Mesenteric fat pad (tissue), 1 donor: ENCODE results near the gene C10orf62. TPM values are rescaled to one million over a fixed set of nuclear protein-coding genes. Genes with fewer than 3 reads are reported as not detected.
"Not testable (repeated sequence)": the region's sequence is repeated elsewhere in the genome, so short reads cannot be mapped to it uniquely, and the experiment has no call there.

Source experiments
- DNase-seq: peaks from one replicate; pipeline ENCODE4 v3.0.0-alpha.2; 2020; ENCODE audit warnings: low spot score
- total RNA-seq: library from RNA; stranded (reverse); fragmentation: NEBNext Ultra II Directional; extraction: Animal tissue kit (Norgen Biotek cat#: 25700); gene quantifications from one replicate; pipeline ENCODE4 v1.2.1, GENCODE V29; 2021
- donor health status: DM: yes; HTN: yes; CAD: no.

C10orf62 gene
- total RNA-seq, 1 donor from 2014 or later: not detected

DNA sequence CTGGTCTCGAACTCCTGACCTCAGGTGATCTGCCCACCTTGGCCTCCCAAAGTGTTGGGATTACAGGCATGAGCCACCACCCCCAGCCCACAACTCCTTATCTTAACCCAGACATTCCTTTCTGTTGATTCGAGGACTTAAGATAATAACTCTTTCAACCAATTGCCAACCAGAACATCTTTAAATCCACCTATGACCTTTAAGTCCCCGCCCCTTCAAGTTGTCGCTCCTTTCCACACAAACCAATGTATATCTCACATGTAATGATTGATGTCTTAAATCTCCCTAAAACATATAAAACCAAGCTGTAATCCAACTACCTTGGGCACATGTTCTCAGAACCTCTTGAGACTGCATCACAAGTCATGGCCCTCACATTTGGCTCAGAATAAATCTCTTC is 24.7 kb upstream of the C10orf62 start:
- no peak for DNase-seq

DNA sequence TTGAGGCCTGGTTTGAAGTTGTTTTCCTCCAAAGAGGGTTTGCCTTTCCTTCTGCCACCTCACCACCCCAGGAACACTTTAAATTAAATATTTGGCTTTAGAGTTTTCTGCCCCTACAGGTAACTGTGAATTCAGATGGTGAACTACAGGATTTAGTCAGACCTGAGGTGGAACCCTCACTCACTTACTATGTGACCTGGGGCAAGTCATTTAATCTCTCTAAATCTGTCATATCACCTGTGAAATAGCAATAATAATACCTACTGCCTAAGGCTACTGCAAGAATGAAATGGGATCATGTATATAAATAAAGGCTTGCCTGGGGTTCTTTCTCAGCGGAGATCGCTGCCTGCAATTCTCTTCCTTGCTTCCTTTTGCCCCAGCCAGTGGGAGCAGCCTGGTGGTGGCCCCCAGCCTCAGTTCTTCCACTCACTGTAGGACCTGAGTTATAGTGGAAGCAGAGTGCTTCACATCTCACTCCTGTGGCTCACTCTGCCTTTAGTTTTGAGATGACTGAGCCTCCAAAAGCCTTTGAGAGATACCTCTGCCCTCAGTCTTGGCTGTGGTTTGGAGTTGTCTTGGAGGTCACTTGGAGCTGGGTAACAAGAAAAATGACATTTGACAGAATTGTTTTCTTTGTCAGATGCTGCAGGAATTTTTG is 23.1 kb upstream of the C10orf62 start:
- DNase-seq: no peak

DNA sequence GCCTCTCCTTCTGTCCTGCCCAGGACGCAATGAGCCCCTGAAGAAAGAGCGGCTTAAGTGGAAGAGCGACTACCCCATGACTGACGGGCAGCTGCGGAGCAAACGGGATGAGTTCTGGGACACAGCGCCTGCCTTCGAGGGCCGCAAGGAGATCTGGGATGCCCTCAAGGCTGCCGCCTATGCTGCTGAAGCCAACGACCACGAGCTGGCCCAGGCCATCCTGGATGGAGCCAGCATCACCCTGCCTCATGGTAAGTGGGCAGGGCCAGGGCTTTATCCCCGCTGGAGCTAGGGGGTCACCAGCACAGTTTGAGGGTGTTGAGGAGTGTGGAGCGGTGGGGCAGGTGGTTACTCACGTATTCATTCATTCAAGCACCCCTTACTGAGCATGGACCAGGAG is 21.6 kb upstream of the C10orf62 start:
- DNase-seq: no peak

DNA sequence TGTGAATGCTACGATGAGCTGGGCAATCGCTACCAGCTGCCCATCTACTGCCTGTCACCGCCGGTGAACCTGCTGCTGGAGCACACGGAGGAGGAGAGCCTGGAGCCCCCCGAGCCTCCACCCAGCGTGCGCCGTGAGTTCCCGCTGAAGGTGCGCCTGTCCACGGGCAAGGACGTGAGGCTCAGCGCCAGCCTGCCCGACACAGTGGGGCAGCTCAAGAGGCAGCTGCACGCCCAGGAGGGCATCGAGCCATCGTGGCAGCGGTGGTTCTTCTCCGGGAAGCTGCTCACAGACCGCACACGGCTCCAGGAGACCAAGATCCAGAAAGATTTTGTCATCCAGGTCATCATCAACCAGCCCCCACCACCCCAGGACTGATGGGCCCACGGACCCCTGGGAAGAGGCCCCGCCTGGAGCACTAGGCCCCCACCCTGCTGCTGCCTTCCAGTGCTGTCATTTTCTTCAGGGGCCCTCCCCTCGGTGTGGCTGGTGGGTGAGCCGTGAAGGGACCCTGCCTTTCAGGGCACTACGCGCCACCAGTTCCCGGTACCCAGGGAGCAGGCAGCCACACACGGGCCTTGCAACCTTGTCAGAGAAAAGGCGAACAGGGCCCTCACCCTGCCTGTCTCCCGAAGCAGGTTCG is 19.3 kb upstream of the C10orf62 start:
- no peak for DNase-seq

DNA sequence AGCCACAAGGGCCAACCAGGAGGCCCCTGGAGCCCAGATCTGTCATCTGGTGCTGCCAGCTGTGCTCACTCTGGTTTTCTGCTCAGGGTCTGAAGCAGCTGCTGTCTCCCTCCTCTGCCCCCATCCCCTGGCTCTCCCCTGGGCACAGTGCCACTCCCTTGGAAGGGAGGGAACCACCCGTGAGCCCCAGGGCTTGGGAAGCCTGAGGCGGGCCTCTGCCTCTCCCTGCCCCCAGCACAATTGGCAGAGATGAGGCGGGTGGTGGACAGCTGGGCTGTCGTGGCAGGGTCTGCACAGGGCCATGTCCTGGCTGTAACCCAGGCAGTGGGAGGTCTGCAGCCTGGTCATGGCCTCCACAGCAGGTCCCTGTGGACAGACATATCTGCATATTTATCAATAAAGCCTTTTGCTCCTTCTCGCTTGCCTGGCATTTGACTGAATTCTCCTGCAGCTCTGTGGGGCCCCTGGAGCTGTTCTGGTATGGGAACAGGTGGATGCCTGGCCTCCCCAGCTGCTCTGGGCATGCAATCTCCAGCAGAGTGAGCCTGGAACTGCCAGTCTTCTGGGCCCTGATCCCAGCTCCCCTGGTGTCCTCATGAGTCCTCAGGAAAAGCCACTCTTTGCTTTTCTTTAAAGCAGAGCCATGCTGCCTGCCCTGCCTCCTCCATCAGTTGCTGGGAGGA is 18.6 kb upstream of the C10orf62 start:
- no peak for DNase-seq

DNA sequence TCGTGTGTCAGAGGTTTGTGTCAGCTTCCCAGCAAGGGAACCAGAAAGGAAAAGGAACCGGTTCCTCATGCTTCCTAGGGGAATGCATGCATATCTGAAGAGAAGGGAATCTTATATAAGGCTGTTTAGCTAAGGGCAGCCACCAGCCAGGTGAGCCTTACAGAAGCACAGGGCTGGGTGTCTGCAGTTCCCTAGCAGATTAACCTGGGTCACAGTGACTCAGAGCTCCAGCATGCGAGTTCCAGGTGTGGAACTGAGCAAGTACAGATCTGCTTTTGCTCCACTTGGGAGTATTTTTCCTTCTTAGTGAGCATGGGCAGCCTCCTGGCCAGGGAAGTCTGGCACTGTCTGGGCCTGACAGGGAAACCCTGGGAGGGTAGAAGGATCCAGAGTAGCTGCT is 17.9 kb upstream of the C10orf62 start:
- DNase-seq: no peak

DNA sequence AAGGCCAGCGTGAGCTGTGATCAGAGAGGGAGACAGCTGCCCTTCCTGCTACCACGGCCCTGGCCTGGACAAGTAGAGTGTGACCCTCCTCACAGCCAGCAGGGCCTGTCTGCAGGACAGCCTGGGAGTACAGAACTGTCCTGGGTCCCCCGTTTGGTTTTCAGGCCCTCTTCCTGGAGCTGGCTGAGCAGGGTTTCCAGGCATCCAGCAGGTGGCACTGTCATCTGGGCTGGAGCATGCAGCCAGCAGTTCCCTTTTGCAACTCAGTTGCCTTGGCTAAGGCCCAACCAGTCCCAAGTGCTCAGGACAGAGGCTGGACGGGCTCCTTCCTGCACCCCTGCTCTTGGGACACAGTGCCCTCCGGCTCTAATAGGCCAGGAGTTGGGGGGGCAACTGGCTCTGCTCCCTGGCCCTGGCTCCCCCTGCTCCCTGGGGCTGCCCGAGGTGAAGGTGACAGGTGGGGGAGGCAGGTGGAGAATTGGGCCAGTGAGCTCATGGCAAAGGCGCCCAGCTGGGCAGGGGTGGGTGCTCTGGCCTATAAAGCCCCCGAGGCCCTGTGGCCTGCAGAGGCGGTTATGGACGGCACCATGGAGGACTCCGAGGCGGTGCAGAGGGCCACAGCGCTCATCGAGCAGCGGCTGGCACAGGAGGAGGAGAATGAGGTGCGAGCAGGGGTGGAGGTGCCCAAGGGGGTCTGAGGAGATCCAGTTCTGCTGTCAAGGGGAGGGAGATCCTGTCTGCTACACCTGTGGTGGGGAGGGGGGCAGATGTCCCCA is 17.1 kb upstream of the C10orf62 start, which contains the start of gene ANKRD2:
TSS of gene ANKRD2 (plus strand) at position 566 of the 776 bp plus-strand sequence. CDS start at position 576, 10 bp downstream.
- DNase-seq: no peak

DNA sequence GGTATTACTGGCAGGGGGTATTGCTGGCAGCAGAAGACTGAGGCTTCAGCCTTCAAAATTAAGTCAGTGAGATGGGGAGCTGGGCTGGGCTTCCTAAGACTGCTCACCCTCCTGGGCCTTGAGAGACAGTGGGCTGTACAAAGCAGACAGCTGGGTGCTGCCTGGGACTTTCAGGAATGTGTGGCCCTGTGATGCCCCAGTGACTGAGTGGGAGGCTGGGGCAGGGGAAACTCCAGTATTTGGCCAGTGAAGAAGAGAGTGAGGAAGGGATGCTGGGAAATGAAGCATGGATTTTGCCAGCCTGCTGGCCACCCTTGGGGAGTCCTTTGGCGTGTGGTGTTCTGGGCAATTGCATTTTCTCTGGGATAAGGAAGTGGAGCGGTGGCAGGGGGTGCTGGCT is 16.5 kb upstream of the C10orf62 start:
- no peak for DNase-seq

DNA sequence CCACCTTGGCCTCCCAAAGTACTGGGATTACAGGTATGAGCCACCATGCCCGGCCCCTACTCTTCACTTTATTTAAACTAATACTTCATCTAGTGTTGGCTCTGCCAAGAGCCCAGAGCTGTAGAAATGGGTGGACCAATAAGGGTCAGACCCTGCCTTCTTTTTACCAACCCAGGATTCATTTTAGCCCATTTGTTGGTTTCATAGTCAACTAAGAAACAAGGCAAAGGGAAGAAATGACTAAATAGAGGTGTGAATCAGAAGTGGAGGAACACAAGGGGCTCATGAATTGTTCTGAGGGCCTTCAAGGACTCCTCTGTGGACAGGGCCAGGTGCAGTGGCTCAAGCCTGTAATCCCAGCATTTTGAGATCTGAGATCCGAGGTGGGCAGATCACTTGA is 15.8 kb upstream of the C10orf62 start:
- no peak for DNase-seq

DNA sequence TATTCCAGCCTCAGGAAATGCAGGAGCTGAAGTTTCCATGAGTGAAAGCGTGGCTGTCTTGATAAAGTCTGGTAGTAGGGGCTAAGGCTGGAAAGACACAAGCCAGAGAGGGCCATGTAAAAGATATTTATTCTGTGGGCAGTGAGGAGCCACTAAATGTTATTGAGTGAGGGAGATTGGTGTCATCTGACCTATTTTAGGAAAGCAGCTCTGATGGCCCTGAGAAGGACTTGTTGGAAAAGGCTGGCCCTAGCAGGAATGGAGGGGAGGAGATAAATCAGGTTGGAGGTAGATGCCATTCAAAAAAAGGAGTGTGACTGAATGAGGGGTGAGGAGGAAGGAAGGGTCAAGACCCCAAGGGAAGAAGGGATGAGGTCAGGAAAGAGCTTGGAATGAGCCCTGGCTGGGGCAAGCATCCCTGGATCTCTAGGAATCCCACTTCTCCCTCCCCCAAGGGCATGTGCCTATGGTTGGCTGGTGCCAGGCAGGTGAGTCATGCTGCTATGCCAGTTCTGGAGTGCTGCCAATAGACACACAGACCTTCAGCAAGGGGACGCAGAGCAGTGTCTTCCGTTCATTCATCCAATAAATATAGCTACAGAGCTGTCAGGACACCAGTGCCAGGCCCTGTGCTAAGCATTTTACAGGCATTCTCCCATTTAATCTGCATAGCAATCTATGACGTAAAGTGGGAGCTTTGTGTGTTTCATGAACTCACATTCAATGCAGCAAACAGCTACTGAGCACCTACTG is 15.0 kb upstream of the C10orf62 start:
- no peak for DNase-seq

DNA sequence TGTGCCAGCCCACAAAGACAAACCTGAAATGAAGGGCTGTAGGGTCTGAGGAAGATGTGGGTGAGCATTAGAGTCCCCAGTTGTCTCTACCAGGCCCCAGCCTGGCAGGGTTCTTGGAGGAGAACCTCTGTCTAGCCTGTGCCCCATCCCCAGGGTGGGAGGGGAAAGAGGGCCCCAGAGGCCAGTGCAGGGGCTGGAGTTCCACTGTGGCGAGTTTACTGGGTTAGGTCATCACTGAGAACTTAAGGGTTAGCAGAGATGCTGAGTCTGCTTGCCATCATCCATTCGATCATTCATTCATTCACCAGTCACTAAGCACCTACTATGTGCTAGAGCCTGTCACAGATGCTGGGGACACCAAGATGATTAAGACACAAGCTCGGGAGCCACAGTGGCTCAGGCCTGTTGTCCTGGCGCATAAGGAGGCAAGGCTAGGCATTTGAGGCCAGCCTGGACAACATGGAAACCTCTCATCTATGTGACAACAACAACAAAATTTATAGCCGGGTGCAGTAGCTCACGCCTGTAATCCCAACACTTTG is 14.3 kb upstream of the C10orf62 start:
- no peak for DNase-seq

DNA sequence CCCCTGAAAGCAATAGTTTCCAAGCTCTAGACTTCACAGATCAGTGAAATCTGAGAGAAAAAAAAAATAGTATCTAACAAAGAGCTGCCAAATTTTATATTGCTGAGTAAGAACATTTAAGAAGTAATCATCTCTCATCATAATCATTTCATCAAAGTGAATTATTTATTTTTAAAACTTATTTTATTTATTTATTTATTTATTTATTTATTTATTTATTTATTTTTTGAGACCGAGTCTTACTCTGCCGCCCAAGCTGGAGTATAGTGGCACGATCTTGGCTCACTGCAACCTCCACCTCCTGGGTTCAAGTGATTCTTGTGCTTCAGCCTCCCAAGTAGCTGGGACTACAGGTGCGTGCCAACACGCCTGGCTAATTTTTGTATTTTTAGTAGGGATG is 13.0 kb upstream of the C10orf62 start:
- DNase-seq: not testable (repeated sequence)

DNA sequence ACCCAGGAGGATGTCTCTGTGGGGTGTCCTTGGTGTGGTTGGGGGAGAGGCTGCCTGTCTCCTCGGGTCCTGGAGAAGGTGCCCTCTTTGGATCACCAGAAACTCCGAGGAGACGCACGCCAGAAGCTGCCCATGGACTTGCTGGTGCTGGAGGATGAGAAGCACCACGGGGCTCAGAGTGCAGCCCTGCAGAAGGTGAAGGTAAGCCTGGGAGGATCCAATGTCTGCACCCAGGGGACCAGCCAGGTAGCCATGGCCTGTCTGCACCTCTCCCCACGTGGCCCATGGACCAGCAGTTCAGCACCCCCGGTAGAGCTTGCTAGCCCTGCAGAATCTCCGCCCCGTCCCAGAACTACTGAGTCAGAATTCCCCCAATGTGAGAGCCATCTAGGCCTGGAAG is 11.8 kb upstream of the C10orf62 start:
- DNase-seq: no peak

DNA sequence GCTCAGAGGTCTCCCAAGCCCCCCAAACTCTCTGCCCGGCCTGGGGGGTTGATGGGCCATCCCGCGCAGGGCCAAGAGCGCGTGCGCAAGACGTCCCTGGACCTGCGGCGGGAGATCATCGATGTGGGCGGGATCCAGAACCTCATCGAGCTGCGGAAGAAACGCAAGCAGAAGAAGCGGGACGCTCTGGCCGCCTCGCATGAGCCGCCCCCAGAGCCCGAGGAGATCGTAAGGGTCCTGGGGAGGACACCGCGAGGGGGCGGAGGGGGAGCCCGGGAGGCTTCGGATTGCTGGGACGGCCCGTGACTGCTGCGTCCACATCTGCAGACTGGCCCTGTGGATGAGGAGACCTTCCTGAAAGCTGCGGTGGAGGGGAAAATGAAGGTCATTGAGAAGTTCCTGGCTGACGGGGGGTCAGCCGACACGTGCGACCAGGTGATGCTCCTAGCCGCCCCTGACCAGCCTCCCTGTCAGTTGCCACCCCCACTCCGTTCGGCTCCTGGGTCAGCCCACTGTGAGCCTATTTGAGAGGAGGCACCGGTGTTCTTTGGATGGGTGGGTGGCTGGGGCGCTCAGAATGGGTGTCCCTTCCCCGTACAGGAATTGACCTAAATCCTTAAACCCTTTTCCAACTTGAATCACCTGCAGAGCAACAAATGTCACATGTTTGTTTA is 11.2 kb upstream of the C10orf62 start:
- DNase-seq: no peak

DNA sequence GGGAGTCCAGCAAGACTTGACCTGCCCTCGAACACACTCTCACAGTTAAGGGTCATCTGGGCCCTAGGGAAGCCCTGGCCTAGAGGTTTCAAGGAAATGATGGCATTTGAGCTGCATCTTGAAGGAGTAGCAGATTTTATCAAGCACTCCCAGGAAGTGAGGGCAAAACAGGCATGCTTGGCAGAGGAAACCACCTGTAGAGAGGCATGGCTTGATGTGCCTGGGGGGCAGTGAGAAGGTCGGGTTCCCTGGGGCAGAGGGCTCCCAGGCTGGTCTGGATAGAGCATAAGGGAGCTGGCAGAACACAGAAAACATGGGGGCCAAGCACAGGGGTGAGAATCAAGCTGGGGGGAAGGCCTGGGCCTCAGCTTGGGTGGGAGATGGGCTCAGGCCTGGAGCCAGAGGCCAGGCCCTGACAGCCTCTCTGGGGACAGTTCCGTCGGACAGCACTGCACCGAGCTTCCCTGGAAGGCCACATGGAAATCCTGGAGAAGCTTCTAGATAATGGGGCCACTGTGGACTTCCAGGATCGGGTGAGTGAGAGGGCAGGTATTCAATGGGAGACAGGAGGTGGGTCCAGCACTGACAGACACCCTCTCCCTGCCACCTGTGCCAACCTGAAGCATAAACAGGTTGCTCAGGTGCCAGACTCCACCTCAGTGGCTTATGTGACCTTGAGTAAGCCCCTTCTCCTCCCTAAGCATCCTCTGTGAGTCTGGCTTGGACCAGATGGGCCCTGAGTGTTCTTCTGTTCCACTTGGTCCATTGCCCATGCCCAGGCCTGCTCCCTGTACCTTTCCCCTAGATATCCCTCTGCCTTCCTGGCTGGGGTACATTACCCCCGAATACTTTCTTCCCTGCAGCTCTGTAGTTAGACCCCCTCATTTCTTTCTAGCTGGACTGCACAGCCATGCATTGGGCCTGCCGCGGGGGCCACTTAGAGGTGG is 8.8 kb upstream of the C10orf62 start:
- no peak for DNase-seq

DNA sequence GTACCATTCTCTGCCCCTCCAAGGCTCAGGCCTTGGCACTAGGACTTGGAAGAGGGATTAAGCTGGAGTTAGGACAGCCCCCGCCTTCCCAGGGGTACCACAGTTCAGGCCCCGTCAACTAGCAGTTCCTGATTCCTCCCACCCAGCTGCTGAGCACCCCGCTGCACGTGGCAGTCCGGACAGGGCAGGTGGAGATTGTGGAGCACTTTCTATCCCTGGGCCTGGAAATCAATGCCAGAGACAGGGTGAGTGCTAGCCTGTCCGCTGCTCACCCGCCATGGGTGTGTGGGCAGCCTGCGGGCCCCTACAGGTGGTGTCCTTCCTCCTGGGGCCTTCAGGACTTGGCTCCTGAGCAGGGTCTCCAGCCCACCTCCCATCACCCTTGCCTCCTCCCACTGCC is 7.4 kb upstream of the C10orf62 start:
- DNase-seq: no peak

DNA sequence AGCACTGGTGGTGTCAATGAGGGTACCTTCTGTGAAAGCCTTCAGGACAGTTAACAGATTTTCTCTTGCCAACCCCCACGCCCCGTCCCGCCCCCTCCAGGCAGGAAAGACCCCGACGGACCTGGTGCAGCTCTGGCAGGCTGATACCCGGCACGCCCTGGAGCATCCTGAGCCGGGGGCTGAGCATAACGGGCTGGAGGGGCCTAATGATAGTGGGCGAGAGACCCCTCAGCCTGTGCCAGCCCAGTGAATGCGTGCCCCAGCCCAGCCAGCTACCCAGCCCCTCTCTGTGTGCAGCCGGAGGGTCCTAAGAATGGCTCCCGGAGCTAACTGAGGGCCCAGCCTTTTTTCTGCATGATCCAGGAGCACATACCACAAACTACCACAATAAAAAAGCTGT is 6.0 kb upstream of the C10orf62 start:
- no peak for DNase-seq

DNA sequence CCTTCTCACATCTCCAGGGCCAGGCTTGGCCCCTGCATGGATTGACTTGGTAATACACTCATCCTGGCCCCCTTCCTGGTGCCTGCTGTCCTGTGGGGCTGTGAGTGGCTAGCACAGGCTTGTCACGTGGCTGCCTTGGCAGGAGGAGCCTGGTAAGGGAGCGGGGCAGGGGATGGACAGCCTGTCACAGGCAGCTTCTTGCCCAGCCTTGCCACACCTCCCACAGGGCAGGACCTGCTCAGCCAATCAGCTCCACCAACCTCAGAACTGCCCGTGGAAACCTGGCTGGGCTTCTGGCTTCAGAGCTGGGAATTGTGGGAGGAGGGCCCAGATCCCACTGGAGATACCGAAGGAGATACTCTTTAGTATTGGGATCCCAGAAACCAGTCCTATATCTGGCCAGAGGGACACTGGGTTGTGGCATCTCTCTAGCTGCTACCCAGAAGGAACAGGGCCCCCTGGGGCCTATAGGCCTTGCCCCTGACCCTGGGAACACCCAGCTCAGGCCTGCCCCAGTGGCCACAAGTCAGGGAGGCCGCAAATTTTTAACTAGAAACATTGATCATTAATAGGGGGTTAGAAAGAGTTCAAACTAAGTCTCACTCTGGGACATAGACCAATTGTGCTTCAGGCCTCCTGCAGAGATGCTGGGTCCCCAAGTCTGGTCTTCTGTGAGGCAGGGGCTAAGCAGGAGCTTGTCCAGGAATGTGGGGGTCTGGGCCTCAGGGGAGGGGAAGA is 5.3 kb upstream of the C10orf62 start, which contains the start of gene HOGA1:
TSS of gene HOGA1 (plus strand) at position 330 of the 738 bp plus-strand sequence. CDS start at position 645, 315 bp downstream.
- no peak for DNase-seq
